Measurements from ENCODE around the gene LAPTM4A.
"Not testable (repeated sequence)": the region's sequence is repeated elsewhere in the genome, so short reads cannot be mapped to it uniquely, and the experiment has no call there.

Gene LAPTM4A

DNA sequence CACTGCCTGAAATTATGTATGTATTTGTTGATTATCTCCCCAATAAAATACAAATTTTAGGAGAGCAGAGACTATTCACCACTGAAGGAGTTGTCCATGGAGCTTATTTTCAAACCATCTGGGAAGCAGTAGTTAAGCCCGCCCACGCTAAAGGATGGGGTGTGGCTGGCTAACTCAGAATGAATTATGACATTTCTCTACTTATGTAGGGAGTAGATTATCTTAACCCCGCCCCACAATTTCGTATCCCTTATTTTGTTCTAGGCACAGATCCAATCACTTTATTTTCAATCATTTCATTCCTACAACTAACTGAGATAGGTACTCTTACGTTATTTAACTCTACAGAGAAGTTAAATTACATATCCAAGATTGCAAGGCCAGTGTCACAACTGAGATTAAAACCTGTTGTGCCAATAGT lies 1.4 kb upstream of the LAPTM4A start:
- H3K27ac ChIP-seq (ENCODE audit: low read depth in 2 of 2, low read length in 2 of 2): peak overlapping the region; percentile 99 to 100
- peak overlapping the region in 1 of 2 donors; percentile 95 for H3K9ac ChIP-seq (ENCODE audit: low read depth in 1 of 2, low read length in 2 of 2)
- H3K9me3 ChIP-seq (ENCODE audit: control insufficient read depth in 2 of 2, low read length in 2 of 2): no peaks in the 10 kb centered on the region
- peaks cover 18 to 23% of the 10 kb centered on the region in 2 donors for H3K4me1 ChIP-seq (ENCODE audit: control insufficient read depth in 2 of 2, insufficient read depth in 2 of 2, low read length in 2 of 2)
- no peaks in the 10 kb centered on the region for H3K27me3 ChIP-seq (ENCODE audit: control insufficient read depth in 2 of 2, insufficient read depth in 2 of 2, low read length in 2 of 2)
- no peaks in the 10 kb centered on the region for H3K36me3 ChIP-seq (ENCODE audit: control insufficient read depth in 2 of 2, insufficient read depth in 2 of 2, low read length in 2 of 2)
- H3K4me3 ChIP-seq (ENCODE audit: low read length in 2 of 2): peak overlapping the region; percentile 87 to 99

- Histone ChIP-seq H3K27ac (ENCODE audit: low read depth in 2 of 2, low read length in 2 of 2) (peak overlapping the region; percentile 99 to 100), H3K9ac (ENCODE audit: low read depth in 1 of 2, low read length in 2 of 2) (peak overlapping the region; percentile 95 to 99), H3K27me3 (ENCODE audit: control insufficient read depth in 2 of 2, insufficient read depth in 2 of 2, low read length in 2 of 2) (no peaks in the 10 kb centered on the region), H3K4me1 (ENCODE audit: control insufficient read depth in 2 of 2, insufficient read depth in 2 of 2, low read length in 2 of 2) (peaks cover 20 to 23% of the 10 kb centered on the region in 2 donors), H3K4me3 (ENCODE audit: low read length in 2 of 2) (peak overlapping the region; percentile 87 to 99), H3K36me3 (ENCODE audit: control insufficient read depth in 2 of 2, insufficient read depth in 2 of 2, low read length in 2 of 2) (no peaks in the 10 kb centered on the region), H3K9me3 (ENCODE audit: control insufficient read depth in 2 of 2, low read length in 2 of 2) (no peaks in the 10 kb centered on the region)
These were observed 912 bp upstream of the LAPTM4A start for GRCh38 chr2:20052229-20052851.

DNA sequence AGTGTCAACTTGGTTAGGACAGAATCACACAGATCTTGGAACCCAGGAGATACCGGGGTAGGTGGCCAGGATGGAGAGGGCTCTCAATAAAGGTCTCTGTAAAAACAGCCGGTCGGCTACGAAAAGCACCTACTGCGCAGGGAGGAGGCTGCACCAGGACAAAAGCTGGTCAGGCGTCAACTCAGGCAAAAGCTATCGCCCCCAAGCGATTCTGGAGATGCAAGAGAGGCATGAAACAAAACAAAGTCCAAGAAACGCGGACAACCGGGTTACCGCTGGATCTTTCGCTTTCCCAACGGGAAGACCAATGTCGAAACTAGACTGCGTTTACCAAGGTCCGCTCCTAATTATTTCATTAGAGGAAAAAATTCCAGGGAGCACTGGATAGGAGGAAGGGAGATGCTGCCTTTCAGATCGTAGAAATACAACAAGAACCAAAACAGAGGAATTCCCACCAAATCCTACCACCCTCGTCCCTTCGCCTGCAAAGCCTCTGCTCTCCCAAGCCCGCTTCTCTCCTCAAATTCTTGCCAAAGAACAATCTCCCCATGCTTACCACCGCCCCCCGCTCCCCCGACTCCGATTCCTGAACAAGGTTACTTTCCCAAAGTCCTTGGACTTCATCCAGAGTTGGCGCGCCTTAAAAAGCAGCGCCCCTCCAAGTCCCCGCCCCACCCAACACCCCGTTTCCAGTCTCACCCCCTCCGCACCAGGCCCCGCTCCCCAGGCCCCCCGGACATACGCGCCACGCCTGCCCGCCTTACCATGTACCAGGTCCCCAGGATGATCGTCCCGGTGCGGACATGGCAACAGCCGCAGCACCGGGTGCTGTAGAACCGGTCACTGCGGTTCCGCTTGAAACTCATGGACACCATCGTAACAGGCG lies 539 bp downstream of the LAPTM4A start:
- no peaks in the 10 kb centered on the region for H3K27me3 ChIP-seq (ENCODE audit: control insufficient read depth in 2 of 2, insufficient read depth in 2 of 2, low read length in 2 of 2)
- H3K4me3 ChIP-seq (ENCODE audit: low read length in 2 of 2): peak overlapping the region; percentile 87 to 99
- H3K27ac ChIP-seq (ENCODE audit: low read depth in 2 of 2, low read length in 2 of 2): peak overlapping the region; percentile 99 to 100
- peaks cover 20 to 23% of the 10 kb centered on the region in 2 donors for H3K4me1 ChIP-seq (ENCODE audit: control insufficient read depth in 2 of 2, insufficient read depth in 2 of 2, low read length in 2 of 2)
- no peaks in the 10 kb centered on the region for H3K36me3 ChIP-seq (ENCODE audit: control insufficient read depth in 2 of 2, insufficient read depth in 2 of 2, low read length in 2 of 2)
- H3K9ac ChIP-seq (ENCODE audit: low read depth in 1 of 2, low read length in 2 of 2): peak overlapping the region; percentile 95 to 96
- H3K9me3 ChIP-seq (ENCODE audit: control insufficient read depth in 2 of 2, low read length in 2 of 2): no peaks in the 10 kb centered on the region

GRCh38 chr2:20050104-20050645 lies 1.3 kb downstream of the LAPTM4A start:
- peak overlapping the region; percentile 87 to 99 for H3K4me3 ChIP-seq (ENCODE audit: low read length in 2 of 2)
- H3K9me3 ChIP-seq (ENCODE audit: control insufficient read depth in 2 of 2, low read length in 2 of 2): no peaks in the 10 kb centered on the region
- H3K27ac ChIP-seq (ENCODE audit: low read depth in 2 of 2, low read length in 2 of 2): peak overlapping the region; percentile 99 to 100
- peaks cover 20 to 23% of the 10 kb centered on the region in 2 donors for H3K4me1 ChIP-seq (ENCODE audit: control insufficient read depth in 2 of 2, insufficient read depth in 2 of 2, low read length in 2 of 2)
- no peaks in the 10 kb centered on the region for H3K27me3 ChIP-seq (ENCODE audit: control insufficient read depth in 2 of 2, insufficient read depth in 2 of 2, low read length in 2 of 2)
- peak overlapping the region; percentile 95 to 96 for H3K9ac ChIP-seq (ENCODE audit: low read depth in 1 of 2, low read length in 2 of 2)
- no peaks in the 10 kb centered on the region for H3K36me3 ChIP-seq (ENCODE audit: control insufficient read depth in 2 of 2, insufficient read depth in 2 of 2, low read length in 2 of 2)

- no peaks in the 10 kb centered on the region for H3K9me3 ChIP-seq (ENCODE audit: control insufficient read depth in 2 of 2, low read length in 2 of 2)
- H3K36me3 ChIP-seq (ENCODE audit: control insufficient read depth in 2 of 2, insufficient read depth in 2 of 2, low read length in 2 of 2): no peaks in the 10 kb centered on the region
- H3K4me3 ChIP-seq (ENCODE audit: low read length in 2 of 2): peak overlapping the region; percentile 87 to 99
- no peaks in the 10 kb centered on the region for H3K27me3 ChIP-seq (ENCODE audit: control insufficient read depth in 2 of 2, insufficient read depth in 2 of 2, low read length in 2 of 2)
- peak overlapping the region; percentile 95 to 96 for H3K9ac ChIP-seq (ENCODE audit: low read depth in 1 of 2, low read length in 2 of 2)
- H3K4me1 ChIP-seq (ENCODE audit: control insufficient read depth in 2 of 2, insufficient read depth in 2 of 2, low read length in 2 of 2): peaks cover 20 to 23% of the 10 kb centered on the region in 2 donors
- peak overlapping the region; percentile 99 to 100 for H3K27ac ChIP-seq (ENCODE audit: low read depth in 2 of 2, low read length in 2 of 2)
These were observed 1.8 kb downstream of the LAPTM4A start for GRCh38 chr2:20049637-20050036.

- no peaks in the 10 kb centered on the region for H3K27me3 ChIP-seq (ENCODE audit: control insufficient read depth in 2 of 2, insufficient read depth in 2 of 2, low read length in 2 of 2)
- H3K4me3 ChIP-seq (ENCODE audit: low read length in 2 of 2): peak overlapping the region; percentile 87 to 99
- peak overlapping the region in 1 of 2 donors; percentile 95 for H3K9ac ChIP-seq (ENCODE audit: low read depth in 1 of 2, low read length in 2 of 2)
- H3K36me3 ChIP-seq (ENCODE audit: control insufficient read depth in 2 of 2, insufficient read depth in 2 of 2, low read length in 2 of 2): no peaks in the 10 kb centered on the region
- no peaks in the 10 kb centered on the region for H3K9me3 ChIP-seq (ENCODE audit: control insufficient read depth in 2 of 2, low read length in 2 of 2)
- H3K4me1 ChIP-seq (ENCODE audit: control insufficient read depth in 2 of 2, insufficient read depth in 2 of 2, low read length in 2 of 2): peaks cover 20 to 23% of the 10 kb centered on the region in 2 donors
- H3K27ac ChIP-seq (ENCODE audit: low read depth in 2 of 2, low read length in 2 of 2): peak overlapping the region in 1 of 2 donors; percentile 100
These were observed 2.7 kb downstream of the LAPTM4A start for GRCh38 chr2:20048488-20049448.

DNA sequence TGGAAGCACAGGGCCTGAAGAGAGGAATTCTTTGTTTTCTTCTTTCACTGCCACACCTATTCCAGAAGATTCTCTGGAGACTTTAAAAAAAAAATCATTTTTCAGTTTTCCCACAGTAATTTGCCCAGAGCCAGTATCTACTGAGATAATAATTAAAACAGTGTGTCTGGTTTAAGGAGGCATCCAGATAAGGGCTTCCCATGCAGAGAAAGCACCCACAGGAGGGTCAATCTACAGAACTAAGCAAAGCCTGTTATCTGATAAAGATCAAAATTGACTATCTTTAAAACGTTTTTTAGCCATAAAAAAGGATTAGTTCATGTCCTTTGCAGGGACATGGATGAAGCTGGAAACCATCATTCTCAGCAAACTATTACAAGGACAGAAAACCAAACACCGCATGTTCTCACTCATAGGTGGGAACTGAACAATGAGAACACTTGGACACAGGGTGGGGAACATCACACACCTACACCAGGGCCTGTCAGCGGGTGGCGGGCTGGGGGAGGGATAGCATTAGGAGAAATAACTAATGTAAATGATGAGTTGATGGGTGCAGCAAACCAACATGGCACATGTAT lies 5.6 kb downstream of the LAPTM4A start:
- not testable (repeated sequence) for H3K9me3 ChIP-seq (ENCODE audit: control insufficient read depth in 2 of 2, low read length in 2 of 2); H3K27ac ChIP-seq (ENCODE audit: low read depth in 2 of 2, low read length in 2 of 2); H3K27me3 ChIP-seq (ENCODE audit: control insufficient read depth in 2 of 2, insufficient read depth in 2 of 2, low read length in 2 of 2); H3K36me3 ChIP-seq (ENCODE audit: control insufficient read depth in 2 of 2, insufficient read depth in 2 of 2, low read length in 2 of 2); H3K4me3 ChIP-seq (ENCODE audit: low read length in 2 of 2); H3K9ac ChIP-seq (ENCODE audit: low read depth in 1 of 2, low read length in 2 of 2)
- peaks cover 17 to 18% of the 10 kb centered on the region in 2 donors for H3K4me1 ChIP-seq (ENCODE audit: control insufficient read depth in 2 of 2, insufficient read depth in 2 of 2, low read length in 2 of 2)

GRCh38 chr2:20044778-20045177 lies 6.7 kb downstream of the LAPTM4A start:
- no peak overlapping the region for H3K9ac ChIP-seq (ENCODE audit: low read depth in 1 of 2, low read length in 2 of 2)
- H3K27me3 ChIP-seq (ENCODE audit: control insufficient read depth in 2 of 2, insufficient read depth in 2 of 2, low read length in 2 of 2): no peaks in the 10 kb centered on the region
- H3K27ac ChIP-seq (ENCODE audit: low read depth in 2 of 2, low read length in 2 of 2): no peak overlapping the region
- H3K4me1 ChIP-seq (ENCODE audit: control insufficient read depth in 2 of 2, insufficient read depth in 2 of 2, low read length in 2 of 2): peaks cover 11 to 13% of the 10 kb centered on the region in 2 donors
- H3K9me3 ChIP-seq (ENCODE audit: control insufficient read depth in 2 of 2, low read length in 2 of 2): no peaks in the 10 kb centered on the region
- H3K4me3 ChIP-seq (ENCODE audit: low read length in 2 of 2): no peak overlapping the region
- H3K36me3 ChIP-seq (ENCODE audit: control insufficient read depth in 2 of 2, insufficient read depth in 2 of 2, low read length in 2 of 2): peaks cover 8 to 11% of the 10 kb centered on the region in 2 donors

DNA sequence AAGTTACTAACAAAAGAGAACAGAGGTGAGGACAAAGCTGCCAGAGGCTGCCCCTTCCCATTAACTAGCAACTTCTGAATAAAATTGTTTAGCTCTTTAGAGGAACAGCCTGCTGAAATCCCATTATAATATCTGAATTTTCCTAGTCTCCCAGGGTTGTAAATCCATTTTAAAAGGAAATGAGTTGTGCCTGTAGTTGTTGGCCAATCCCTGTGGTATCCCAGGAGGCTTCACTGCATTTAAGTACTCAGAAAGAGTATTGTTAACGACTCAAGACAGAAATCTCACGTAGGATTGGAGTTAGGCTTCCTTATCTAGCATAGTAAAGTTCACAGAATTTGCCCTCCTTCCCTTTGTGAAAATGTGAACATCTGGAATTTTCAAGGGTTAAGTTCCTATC lies 8.9 kb downstream of the LAPTM4A start:
- no peak overlapping the region for H3K27ac ChIP-seq (ENCODE audit: low read depth in 2 of 2, low read length in 2 of 2)
- H3K9ac ChIP-seq (ENCODE audit: low read depth in 1 of 2, low read length in 2 of 2): no peak overlapping the region
- H3K9me3 ChIP-seq (ENCODE audit: control insufficient read depth in 2 of 2, low read length in 2 of 2): no peaks in the 10 kb centered on the region
- peaks cover 14 to 24% of the 10 kb centered on the region in 2 donors for H3K36me3 ChIP-seq (ENCODE audit: control insufficient read depth in 2 of 2, insufficient read depth in 2 of 2, low read length in 2 of 2)
- no peaks in the 10 kb centered on the region for H3K27me3 ChIP-seq (ENCODE audit: control insufficient read depth in 2 of 2, insufficient read depth in 2 of 2, low read length in 2 of 2)
- peaks cover 2% of the 10 kb centered on the region in 2 donors for H3K4me1 ChIP-seq (ENCODE audit: control insufficient read depth in 2 of 2, insufficient read depth in 2 of 2, low read length in 2 of 2)
- no peak overlapping the region for H3K4me3 ChIP-seq (ENCODE audit: low read length in 2 of 2)
